Stimulated activated CD4-positive, alpha-beta T cell treated with anti-CD3 and anti-CD28 coated beads, Interleukin-1b, Interleukin-23, amount 100 ng/mL, for 24 hours (primary cell): ENCODE data around the gene VPS39.

Experiments used
- DNase-seq, 4 experiments: peaks; one replicate each; pipeline ENCODE4 v3.0.0-alpha.2; 2020; ENCODE audit warnings: low read depth in 4 of 4, low spot score in 1 of 4

The VPS39 gene

DNA sequence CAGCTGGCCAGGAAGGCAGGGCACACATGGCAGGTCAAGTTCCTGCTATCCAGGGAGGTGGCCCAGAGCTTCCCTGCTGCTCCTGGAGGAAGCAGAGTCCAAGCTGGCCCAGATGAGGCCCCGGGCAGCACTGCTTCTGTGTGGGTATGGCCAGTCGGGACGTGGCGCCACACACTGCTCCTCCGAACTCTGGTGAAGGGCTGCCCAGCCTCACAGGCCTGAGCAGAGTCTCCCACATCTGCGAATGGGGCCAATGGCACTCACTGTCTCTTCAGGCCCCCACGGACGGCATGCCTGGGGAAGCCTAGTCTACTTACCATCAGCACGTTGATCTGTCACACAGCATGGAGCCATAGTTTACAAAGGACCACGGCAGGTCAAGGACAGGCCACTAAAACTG, 49.2 kb downstream of the VPS39 start:
- no peak for DNase-seq

DNA sequence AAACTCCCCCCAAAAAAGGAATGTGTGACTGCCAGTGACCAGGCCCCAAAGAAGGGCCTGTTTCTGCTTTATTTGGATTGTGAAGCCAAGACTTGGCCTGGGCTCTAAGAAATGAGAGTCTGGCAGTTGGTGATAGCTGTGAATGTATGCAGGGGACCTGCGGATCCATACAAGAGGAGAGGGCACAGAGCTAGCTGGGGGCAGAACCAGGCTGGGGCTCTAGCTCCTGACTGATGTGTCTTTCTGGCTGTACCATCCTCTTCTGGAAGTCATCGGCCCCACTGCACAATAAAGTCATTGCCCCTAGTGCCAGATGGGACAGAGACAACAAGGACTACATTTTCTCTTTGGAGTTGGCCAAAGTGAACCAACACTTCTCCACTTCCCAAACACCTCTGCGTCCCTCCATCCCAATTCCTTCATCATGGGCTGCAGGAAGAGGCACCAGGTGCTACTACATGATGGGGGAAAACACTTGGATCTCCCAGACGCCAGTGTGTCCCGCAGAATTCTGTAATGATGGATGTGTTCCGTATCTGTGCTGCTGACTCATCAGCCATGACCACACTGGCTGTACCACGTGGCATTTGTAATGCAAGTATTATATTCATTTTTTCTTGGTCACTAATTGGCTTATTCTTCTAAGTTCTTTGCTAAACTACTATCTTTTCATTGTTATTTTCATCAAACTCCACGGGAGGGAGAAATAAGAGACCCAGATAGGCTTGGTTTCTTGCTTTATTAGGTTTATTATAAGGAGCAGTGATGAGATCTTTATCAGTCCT, 49.9 kb downstream of the VPS39 start:
- no peak for DNase-seq

DNA sequence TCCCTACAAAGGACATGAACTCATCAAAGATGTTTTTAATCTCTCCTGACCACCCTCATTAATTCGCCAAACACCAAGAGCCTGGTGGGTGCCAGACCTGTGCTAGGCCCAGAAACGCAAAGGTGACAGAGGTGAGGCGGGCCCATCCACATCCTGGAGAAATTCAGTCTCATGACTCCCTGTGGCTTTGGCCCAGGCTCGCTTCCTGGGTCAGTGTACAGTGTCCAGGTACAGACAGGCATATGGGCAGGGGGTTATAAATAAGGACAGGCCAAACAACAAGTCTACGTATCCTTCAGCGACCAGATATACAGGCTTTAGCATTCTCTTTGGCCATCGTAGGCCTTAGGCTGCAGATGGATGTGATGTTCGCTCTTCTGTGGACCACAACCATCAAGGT, 50.7 kb downstream of the VPS39 start:
- no peak for DNase-seq

DNA sequence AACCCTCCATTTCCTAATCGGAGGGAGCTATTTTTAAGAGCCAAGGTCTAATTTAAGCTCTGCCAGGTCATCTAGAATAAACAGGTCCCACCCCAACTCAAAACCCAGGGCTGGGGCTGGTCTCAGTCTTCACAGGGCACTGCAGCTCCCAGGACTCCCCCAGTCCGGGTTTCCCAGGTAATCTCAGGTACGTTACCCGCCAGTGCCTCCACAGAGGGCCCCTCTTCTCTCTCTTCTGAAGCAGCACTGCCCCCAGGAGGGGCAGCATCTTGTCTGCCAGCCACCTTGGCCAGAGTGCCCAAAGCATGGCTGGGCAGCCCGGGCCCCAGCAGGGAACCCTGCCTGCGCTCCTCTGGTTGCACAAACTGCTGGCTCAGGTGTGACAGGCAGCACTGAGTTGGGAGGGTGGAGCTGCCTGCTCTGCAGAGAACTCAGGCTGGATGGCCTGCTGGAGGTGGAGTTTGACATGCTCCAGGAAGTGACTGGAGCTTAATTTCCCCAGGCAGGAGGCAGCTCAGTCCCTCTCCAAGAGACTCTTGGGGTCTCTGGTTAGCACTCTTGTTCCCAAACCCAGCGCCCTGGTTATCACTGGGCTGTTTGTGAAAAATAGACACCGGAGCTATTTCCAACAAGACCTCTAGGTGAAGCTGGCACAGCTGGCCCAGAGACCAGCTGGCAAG, 51.7 kb downstream of the VPS39 start, which contains the start of gene PLA2G4F:
TSS of gene PLA2G4F (minus strand) at position 394 of the 680 bp plus-strand sequence. CDS start at position 307, 87 bp downstream.
- DNase-seq = no peak

DNA sequence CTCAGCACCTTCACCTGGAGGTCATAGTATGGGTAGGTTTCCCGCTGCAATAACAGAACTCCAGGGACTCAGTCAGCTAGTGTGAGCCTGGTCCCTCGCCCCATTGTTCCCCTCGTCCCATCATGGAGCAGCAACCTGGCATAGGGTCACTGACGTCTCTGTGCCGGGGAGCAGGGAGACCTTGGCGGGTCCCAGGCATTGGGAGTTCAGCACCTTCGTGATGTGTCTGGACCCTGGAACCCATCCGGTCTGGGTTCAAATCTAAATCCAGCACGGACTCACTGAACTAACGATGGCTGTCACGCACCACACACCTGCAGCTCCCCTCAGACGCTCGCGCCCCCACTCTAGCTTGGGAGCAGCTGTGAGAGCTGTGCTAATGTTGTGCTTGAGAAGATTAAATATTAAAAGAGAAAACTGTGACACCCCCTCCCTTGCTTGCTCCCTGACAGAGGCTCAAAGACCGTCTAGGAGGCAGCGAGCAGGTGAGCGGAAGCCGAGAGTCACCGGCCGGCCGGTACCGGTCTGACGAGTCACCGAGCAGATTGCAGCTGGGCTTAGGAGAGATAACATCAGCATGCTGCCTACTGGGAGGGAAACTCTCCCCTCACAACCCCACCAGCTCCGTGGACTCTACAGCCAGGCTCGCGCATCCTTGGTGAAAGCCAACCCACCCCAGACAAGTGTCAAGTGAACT, 52.4 kb downstream of the VPS39 start:
- no peak for DNase-seq

DNA sequence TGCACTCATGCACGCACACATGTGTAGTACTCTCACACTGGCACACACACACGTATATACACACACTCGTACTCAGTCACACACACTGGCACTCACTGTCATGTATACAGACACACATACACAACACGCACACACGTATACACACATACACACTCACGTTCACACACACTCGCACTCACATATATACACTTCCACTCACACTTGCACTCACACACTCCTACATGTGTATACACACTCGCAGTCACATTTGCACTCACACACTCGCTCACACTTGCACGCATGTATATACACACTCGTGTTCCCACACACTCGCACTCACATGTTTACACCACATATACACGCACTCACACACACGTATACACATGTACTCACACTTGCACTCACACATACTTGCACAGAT, 53.1 kb downstream of the VPS39 start:
- DNase-seq = no peak

DNA sequence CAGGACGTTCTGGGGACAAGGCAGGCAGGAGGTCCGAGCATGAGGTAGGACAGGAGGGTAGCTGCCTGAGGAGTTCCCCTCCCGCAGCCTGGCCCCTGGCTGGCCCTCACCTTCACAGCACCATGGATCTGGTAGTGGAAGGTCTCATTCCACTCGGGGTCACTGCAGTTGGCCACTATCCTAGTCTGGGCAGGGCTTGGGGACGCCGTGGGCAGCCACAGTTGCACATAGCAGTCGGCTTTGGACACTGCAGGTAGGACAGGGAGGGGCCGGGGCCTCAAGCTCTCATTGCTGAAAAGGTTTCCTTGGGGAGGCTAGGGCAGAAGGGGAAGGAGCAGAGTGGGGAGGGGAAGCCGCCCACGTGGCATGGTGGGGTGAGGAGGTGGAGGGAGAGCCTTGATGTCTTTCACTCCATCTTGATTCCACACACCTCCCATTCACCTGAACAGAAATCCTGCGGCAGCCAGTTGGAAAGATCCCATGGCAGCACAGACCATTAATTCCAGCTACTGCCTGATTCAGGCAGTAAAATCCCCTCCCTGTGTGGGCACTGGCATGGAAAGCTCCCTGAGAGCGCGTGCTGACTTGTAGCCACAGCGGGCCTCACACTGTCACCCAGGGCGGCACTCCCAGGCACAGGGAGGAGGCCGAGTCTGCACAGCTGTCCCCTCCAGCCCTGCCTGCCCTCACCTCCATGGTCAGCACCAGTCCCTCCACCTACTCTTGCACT, 53.7 kb downstream of the VPS39 start:
- no peak for DNase-seq

DNA sequence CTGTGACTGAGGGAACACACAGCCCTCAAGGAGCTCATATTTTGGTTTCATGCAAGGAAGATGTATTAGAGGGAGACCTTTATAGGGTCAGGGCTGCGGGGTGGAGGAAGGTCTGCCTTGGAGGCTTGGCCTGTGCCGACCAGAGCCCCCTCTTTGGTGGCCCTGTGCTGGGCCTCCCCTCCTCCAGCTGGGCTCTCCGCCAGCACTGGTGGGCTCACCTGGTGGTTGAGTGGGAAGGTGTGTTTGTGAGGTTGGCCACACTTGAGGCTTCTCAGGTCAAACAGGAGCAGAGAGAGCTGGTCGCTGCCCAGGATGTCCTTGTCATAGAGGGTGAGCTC, 54.3 kb downstream of the VPS39 start:
- no peak for DNase-seq

DNA sequence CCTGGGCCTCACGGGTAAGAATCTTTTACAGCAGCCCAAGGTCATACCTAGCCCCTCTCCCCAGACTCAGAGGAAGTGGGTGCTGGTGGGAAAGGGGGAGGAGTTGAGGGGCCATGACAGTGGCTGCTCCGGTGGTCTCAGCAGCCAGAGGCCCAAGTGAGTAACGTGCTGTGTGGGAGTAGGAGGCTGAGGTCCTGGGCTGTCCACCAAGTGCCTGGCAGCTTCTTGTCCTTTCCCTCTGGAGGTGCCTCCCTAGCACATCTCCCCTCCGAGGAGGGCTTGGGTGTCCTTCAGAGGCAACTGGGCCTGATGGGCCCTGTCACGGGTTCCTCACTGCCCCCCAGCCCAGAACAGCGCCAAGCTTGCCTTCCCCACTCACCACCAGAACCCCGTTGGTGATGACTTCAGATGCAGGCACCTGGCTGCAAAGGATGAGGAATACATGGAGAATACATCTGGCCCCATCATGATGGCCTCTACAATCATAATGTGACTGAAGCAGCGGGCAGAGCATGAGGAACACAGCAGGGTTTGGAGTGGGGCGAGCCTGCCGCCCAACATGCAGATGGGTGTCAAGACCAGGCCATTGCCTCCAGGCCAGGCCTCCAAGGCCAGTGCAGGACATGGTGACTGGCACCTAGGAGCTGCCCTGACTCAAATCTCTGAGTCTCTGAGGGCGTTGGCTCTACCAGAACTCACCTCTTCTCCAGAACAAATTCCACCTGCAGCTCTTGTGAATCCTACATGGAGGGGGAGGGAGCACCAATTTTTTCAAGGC, 55.0 kb downstream of the VPS39 start:
- no peak for DNase-seq

DNA sequence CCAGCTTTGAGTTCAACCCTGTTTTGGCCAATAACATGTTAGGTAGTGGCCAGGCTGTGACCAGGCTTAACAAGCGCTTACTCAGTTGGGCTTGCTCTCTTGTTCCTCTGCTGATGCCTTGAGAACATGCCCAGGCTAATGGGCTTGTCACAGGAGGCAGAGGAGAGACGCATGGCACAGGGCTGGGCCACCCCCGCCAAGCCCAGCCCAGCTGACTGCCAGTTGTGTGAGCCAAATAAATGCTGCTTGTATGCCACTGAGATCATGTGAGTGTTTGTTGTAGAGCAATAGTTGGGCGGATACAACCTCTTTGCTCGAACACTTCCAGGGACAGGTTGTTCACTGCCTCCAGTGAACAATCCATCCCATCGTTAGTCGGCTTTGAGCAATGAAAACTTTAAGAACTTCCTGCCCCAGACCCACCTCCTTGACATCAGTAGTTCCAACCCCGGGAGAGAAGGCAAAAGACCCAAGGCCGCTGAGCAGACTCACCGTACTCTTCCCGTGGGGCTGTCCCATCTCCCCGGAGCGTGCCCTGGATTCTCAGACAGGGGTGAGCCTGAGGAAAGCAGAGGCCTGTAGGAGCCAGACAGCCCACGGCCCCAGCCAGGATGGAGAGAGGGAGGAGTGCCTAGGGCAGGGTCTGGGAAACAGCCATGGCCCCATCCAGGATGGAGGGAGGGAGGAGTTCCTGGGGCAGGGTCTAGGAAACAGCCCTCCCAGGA, 55.7 kb downstream of the VPS39 start:
- no peak for DNase-seq

DNA sequence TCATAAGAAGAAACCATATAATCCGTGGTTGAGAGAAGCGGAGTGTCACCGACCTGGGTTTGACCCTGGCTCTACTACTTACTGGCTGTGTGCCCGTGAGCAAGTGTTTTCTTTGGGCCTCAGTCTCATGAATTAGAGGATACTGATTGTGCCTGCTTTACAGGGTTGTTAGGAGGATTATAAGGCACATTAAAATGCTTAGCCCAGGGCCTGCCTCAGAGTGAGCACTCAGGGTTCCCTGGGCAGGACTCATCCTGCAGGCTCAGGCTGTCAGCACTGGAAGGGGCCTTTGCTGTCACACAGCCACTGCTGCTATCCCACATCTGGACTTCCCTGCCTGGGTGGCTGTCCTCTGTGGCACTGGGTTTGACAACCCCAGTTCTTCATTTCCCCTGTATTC, 56.4 kb downstream of the VPS39 start:
- no peak for DNase-seq

DNA sequence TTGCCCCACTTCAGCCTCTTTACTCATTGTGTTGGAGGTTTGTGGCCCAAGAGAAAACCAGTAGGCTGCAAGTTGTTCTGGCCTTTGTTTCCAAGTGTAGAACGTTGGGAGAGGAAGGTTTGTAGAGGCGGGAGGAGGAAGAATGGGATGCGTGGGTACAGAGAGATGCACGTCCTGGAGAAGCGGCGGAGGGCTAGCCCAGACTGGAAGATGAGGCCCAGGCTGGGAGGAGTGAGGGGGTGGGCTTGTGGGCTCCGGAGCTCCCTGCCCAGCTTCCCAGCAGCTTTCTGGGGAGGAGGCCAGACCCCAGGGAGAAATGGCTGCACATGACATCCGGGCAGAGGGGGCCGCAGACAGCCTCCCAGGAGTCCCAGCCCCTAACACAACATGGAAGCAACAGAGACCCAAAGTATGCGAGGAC, 57.0 kb downstream of the VPS39 start:
- DNase-seq = no peak

DNA sequence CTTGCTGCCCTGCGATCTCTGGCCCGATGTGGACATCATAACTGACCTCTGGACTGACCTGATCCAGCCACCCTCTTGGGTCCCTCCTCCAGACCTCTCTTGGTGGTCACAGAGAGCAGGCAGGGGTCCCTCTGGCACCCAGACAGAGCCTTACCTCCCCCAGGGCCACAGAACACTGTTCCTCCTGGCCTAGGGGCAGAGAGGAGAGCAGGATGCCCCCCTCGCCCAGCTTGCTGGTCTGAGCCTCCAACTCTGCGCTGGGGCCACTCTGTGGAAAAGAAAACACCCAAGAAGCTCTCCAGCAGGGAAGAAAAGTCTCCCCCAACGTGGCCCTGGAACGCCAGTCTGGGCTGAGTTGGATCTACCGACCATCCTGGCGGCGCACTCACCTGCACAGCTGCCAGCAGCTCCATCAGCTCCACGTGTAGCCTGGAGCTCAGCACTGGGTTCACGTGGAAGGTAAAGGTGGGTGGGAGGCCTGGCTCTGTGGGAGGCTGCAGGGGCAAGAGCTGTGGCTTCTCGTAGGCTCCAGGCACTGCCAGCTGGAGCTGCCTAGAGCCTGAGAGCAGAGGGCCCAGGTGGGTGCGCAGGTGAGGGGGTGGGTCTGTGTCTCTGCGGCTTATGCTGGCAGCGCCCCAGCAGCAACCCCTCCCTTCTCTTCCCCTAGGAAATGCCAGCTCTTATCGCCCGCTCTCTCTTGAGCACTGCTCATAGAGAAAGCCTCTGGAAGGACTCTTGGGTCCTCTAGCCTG, 57.7 kb downstream of the VPS39 start:
- no peak for DNase-seq

DNA sequence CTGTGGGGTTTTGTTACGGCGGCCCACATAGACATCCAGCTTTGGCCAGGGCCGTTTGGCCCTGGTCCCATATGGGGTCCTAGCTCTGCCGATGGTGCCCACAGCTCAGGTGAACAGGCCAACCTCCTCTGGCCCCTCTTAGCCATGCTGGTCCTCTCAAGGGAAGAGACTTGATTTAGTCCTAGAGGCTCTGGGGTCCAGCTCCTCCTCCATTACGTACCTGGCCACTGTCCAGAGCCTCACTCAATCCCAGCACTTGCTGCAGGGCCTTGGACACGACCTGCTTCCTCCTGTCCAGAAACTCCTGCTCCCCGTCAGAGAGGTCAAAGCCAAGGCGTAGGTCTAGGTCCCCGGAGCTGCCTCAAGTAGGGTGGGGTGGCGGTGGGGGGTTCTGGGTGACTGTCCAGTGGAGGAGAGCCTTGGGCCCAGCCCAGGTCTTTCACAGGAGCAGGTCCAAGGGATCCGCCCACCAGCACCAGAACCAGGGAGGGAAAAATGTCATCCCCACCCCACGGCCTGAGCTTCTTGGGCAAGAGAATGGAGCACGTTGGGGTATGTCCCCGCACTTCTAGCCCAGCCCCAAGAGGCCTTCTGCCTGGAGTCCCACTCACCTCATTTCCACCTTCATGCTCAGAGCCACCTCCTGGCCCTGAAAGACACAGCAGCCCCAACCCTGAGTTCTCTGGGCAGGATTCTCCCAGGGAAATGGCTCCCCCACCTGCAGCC, 58.4 kb downstream of the VPS39 start:
- no peak for DNase-seq

DNA sequence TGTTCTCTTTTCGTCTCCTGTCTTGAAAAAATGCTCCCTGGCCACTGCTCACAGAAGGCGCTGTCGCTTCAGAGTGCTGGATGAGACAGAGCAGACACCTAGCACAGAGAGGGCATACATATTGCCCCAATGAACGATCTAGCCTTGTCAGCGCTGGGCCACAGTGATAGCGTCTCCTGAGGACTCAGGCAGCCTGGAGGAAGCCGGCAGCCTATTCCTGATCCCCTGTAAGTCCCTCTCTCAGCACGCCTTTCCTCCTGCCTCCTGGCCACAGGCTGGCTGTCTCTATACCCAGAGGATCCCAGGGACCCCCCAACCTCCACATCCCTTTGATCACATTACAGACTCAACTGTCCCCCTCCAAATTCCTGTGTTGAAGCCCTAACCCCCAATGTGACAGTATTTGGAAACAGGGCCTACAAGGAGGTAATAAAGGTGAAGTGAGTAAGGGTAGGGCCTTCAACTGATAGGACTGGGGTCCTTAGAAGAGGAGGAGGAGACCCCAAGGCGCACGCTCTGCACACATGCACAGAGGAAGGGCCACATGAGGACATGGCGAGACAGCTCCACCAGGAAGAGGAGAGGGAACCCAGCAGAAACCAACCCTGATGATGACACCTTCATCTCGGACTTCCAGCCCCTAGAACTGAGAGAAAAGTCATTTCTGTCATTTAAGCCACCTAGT, 59.2 kb downstream of the VPS39 start:
- DNase-seq = no peak

DNA sequence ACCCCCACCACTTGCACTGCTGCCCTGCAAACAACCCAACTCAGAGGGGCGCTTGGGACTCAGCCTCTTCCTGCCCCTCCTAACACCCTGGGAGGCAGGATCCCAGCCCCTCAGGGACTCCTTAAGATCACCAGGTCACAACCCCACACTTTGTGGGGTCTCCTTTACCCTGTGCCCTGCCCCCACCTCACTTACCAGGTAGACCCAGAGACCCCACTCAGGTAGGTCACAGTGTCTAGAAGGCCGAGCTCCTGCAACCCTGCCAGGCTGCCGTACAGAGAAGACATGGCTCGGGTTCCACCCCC, 60.7 kb downstream of the VPS39 start:
- DNase-seq = no peak

DNA sequence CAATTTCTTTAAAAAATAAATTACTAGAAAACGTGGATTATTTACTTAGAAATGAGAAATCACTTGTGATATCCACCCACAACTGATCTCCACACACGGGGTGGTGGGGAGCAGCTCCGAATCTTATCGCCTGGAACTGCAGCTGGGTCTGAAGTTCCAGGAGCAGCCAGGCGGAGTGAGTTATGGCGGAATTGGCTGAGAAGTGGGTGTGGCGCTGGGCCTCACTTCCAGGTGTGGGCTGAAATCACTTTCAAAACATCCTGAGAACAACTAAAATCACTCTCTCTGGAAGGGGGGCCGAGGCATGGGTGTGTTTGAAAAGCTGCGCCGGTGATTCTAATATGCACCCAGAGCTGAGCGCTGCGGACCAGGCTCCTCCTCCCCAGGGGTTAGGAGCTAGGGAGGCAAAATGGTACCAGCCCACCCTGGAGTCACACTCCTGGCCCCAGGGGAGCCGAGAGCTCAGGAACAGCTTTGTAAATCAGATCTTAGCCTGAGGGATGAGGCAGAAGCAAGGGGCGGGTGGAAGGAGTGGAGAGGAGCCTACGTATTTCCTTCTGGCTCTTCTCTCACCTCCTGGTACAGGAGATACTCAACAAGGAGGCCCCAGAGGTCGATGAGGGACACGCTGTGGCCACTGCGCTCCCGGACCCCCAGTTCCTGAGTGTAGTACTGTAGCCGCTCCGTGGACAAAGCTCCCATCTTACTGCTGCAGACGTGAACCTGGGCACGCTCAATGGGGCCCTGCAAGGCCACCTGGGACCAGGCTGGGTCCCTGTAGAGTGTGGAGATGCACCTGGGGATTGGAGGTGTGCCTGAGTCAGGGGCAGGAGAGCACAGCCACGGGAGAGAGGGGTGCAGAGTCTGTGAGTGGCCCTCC, 61.3 kb downstream of the VPS39 start:
- DNase-seq = no peak
